HG03354 (cell line): ENCODE data around the gene ECSCR.
"Not testable (repeated sequence)": the region's sequence is repeated elsewhere in the genome, so short reads cannot be mapped to it uniquely, and the experiment has no call there.

Source experiments
- ATAC-seq: cut with Tn5 transposase; IDR thresholded peaks from one replicate; pipeline ENCODE4 v1.9.1; 2021; ENCODE audit warnings: mild to moderate bottlenecking; ENCODE audit not compliant: unreplicated experiment, poor library complexity, severe bottlenecking

ECSCR gene

GRCh38 chr5:139415221-139415861, 47.2 kb downstream of the ECSCR start:
- no peak for ATAC-seq

DNA sequence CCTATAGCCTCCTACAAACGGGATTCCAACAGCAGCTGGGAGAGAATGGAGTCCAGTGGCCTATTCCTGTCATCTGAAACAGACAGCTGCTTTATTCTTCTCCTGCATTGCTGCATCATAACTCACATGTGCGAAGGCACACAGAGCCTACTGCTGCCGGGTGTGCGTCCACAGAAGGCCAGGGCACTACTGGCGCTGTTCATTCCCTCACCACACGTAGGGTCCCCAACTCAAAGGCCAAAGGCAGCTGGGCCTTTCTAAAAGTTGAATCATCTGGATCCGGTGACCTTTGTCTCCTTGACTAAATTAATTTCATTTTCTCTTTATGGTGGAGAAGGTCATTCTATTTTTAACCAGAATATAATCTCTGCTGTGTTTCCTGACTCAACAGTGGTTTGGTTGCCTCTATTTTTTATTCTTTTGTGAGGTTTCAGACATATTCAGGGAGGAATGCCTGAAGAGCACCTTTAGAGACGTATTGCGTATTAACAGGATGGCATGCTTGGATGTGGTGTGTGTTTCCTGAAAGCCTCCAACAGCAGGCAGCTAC, 47.9 kb downstream of the ECSCR start:
- no peak for ATAC-seq

- ATAC-seq = no peak
These were observed 48.6 kb downstream of the ECSCR start for GRCh38 chr5:139413963-139414362.

DNA sequence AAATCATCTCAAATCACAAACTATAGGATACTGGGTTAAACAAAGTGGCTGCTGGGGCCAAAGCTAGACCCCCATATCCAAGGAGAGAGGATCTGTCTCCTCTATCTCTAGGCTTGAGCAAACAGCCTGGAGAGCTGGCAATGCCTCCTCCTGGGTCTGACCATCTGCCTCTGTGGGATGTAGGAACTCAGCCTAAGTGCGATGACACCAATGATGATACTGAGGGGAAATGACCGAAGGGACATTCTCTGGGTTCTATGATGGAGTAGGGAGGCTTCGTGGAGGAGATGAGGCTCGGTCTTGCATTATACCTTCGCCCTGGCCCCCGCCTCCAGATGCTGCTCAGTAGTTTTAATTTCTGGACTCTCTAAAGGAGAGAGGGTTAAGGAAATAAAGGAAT, 49.4 kb downstream of the ECSCR start:
- ATAC-seq = no peak

- ATAC-seq = no peak
These were observed 51.3 kb downstream of the ECSCR start for GRCh38 chr5:139410993-139411828.

- no peak for ATAC-seq
These were observed 52.2 kb downstream of the ECSCR start for GRCh38 chr5:139410121-139410992.

GRCh38 chr5:139409116-139409515, 53.4 kb downstream of the ECSCR start:
- ATAC-seq = not testable (repeated sequence)

GRCh38 chr5:139408191-139408590, 54.4 kb downstream of the ECSCR start:
- ATAC-seq = no peak

DNA sequence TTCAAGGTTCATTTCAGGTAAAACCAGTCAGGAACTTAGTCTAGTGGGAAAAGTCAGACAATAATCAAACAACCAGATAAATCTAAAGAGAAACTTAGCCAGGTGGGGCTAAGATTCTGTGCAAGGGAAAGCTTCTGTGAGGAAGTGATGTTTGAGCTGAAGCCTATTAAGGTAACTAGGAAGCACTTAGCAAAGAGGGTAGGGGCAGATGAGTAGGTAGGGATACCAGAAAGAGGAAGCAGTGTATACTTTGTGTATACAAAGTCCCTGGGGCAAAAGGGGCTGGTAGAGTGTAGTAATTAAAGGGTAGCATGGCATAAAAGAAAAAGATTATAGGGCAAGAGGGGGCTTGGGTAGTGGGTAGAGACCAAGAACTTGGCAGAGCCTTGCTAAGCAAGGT, 55.0 kb downstream of the ECSCR start:
- no peak for ATAC-seq

GRCh38 chr5:139406963-139407362, 55.6 kb downstream of the ECSCR start:
- ATAC-seq = no peak

- no peak for ATAC-seq
These were observed 58.1 kb downstream of the ECSCR start for GRCh38 chr5:139404484-139404840.

GRCh38 chr5:139403787-139404483, 58.6 kb downstream of the ECSCR start, which contains the start of gene SPATA24:
Gene SPATA24, minus strand, starts transcription at chr5:139404089. Its CDS starts 29 bp downstream, at chr5:139404060.
- peak; percentile 88 for ATAC-seq

DNA sequence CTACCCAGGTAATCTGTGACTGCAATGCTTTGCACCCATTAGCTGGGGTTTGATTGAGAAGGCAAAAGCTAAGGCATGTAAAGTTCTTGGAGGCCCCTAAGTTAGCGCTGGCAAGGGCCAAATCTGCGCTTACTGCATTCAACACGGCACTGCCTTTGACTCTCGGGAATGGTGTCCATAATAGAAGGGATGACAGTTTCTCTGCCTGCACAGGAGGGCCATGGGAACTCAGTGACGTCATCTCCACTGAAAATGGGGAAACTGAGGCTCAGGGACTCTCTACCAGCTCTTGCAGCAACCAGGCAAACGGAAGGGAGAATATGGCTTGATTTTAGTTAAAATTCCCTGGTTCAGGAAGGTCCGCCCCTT, 59.1 kb downstream of the ECSCR start:
- ATAC-seq = peak; percentile 0

- no peak for ATAC-seq
These were observed 59.9 kb downstream of the ECSCR start for GRCh38 chr5:139402561-139403158.

DNA sequence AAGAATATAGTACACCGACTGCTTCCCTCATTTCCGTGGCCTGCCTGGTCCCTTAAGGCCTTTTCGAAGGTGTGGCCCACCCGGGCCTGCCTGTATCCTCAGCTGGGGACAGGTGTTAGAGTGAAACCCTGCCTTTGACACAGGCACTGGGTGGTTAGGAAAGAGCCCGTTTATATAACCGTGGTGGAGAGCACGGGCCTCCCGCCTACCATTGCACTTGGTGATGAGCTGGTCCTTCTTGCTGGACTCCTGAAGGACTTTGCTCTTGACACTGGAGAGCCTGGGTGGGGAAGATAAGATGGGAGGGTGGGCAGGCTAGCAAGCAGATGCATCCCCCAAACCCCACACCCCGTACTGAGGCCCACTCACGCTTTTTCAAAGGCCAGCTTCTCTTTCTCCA, 61.0 kb downstream of the ECSCR start:
- ATAC-seq = no peak

DNA sequence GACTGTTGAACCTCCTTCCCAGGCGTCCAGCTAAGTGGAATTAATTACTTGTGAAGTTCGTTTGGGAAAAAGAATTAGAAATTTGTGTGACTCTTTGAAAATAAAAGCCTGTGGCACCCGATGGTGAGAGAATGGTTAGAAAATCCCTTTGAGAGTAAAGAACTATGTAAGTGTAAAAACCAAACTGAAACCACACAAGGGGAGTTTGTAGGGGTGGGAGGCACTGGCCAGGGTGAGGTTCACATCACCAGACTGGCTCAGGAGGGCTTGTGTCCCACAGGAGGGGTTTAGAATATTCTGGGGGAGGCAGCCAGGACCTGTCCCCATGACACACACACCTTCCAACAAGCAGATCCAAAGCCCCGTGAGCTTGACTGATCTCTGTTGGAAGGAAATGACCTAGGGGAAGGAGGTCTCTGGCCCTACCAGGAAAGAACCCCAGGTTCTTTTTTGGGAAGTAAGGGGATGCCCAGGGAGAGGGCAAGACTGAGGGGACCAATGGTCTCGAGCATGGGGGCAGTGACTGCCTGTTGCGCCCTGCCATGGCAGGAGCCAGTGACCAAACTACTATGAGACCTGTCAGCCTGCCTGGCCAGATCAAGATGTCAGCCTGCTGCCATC, 62.9 kb downstream of the ECSCR start:
- no peak for ATAC-seq
